H1 (cell line): ENCODE measurements around the gene FOXK1. TPM values are rescaled to one million over a fixed set of nuclear protein-coding genes. Genes with fewer than 3 reads are reported as not detected.

Experiments
- CTCF ChIA-PET: fragments of 300-600 bp; sonication (Branson Sonifier 250); formaldehyde crosslinking; loops from one replicate; lab custom pipeline; 2021; ENCODE audit not compliant: partially characterized antibody; lab: Charles Lee
- POLR2A ChIA-PET: fragments of 300-600 bp; sonication (Branson Sonifier 250); formaldehyde crosslinking; loops from one replicate; lab custom pipeline; 2021; ENCODE audit warnings: inconsistent platforms; ENCODE audit not compliant: partially characterized antibody; lab: Charles Lee
- DNase-seq, 2 experiments: peaks; one replicate each; pipeline versions ENCODE4 v3.0.0 to v3.0.0-alpha.2; 2010 to 2022; ENCODE audit warnings: low spot score in 2 of 2, low read depth in 1 of 2, mixed read lengths in 1 of 2
- FAIRE-seq: peaks from 2 replicates; lab custom pipeline; 2011; peaks lifted over from hg19 to GRCh38; lab: Jason Lieb, UNC
- H2AFZ ChIP-seq: 2 replicates; pipeline ENCODE4 v1.8.1; 2012; ENCODE audit warnings: low read length, inconsistent platforms
- H2AK5ac ChIP-seq: 2 replicates; pipeline ENCODE4 v1.6.1; 2013; ENCODE audit warnings: low read depth, low read length
- H2BK120ac ChIP-seq: replicated peaks from 2 replicates; pipeline ENCODE3; 2013; ENCODE audit warnings: low read depth, low read length, inconsistent platforms
- H2BK12ac ChIP-seq: 2 replicates; pipeline ENCODE4 v1.6.1; 2013; ENCODE audit warnings: low read depth, low read length
- H2BK15ac ChIP-seq: 2 replicates; pipeline ENCODE4 v1.6.1; 2013; ENCODE audit warnings: low read length
- H2BK20ac ChIP-seq: 2 replicates; pipeline ENCODE4 v1.6.1; 2013; ENCODE audit warnings: low read length
- H2BK5ac ChIP-seq: 2 replicates; pipeline ENCODE4 v1.6.1; 2013; ENCODE audit warnings: low read depth, low read length
- H3K14ac ChIP-seq: 2 replicates; pipeline ENCODE4 v1.6.1; 2013; ENCODE audit warnings: inconsistent platforms; ENCODE audit not compliant: insufficient read length
- H3K18ac ChIP-seq: 2 replicates; pipeline ENCODE4 v1.6.1; 2013; ENCODE audit warnings: low read length; ENCODE audit errors: extremely low read depth
- H3K23ac ChIP-seq: 2 replicates; pipeline ENCODE4 v1.6.1; 2013; ENCODE audit warnings: inconsistent platforms; ENCODE audit not compliant: insufficient read length
- H3K23me2 ChIP-seq: 2 replicates; pipeline ENCODE4 v1.6.1; 2013; ENCODE audit warnings: low read depth, low read length
- H3K27ac ChIP-seq: 2 replicates; pipeline ENCODE4 v1.6.1; 2011; ENCODE audit warnings: low read depth, low read length, inconsistent platforms
- H3K27me3 ChIP-seq, 4 experiments: replicated peaks in 1 of 4; 1 replicate in 1 of 4; 2 replicates in 3 of 4; pipeline versions ENCODE4 v1.6.1 to v1.8.1; 2011 to 2013; ENCODE audit warnings: low read length in 3 of 4, mild to moderate bottlenecking in 3 of 4, inconsistent platforms in 2 of 4, mixed read lengths in 2 of 4, moderate library complexity in 1 of 4; ENCODE audit not compliant: control insufficient read depth in 3 of 4, insufficient read depth in 3 of 4; ENCODE audit errors: extremely low read depth in 1 of 4
- H3K36me3 ChIP-seq, 4 experiments: 2 replicates each; pipeline versions ENCODE4 v1.6.1 to v1.8.1; 2011 to 2013; ENCODE audit warnings: mild to moderate bottlenecking in 4 of 4, low read length in 3 of 4, moderate library complexity in 2 of 4, control low read depth in 1 of 4, inconsistent platforms in 1 of 4; ENCODE audit not compliant: insufficient read depth in 4 of 4, control insufficient read depth in 2 of 4
- H3K4ac ChIP-seq: replicated peaks from 2 replicates; pipeline ENCODE3; 2013; ENCODE audit warnings: low read length, low read depth, mixed read lengths, inconsistent platforms; ENCODE audit not compliant: insufficient read length
- H3K4me1 ChIP-seq, 4 experiments: replicated peaks in 1 of 4; 1 replicate in 1 of 4; 2 replicates in 3 of 4; pipeline versions ENCODE4 v1.6.1 to v1.8.1; 2011 to 2013; ENCODE audit warnings: low read length in 3 of 4, inconsistent platforms in 2 of 4, mixed read lengths in 1 of 4; ENCODE audit not compliant: insufficient read depth in 4 of 4, control insufficient read depth in 3 of 4
- H3K4me2 ChIP-seq, 2 experiments: 2 replicates each; pipeline versions ENCODE4 v1.6.1 to v1.8.1; 2011 to 2013; ENCODE audit warnings: low read depth in 2 of 2, low read length in 2 of 2, control low read depth in 1 of 2, inconsistent platforms in 1 of 2, mild to moderate bottlenecking in 1 of 2; ENCODE audit not compliant: insufficient read depth in 1 of 2
- H3K4me3 ChIP-seq, 4 experiments: fragments of 200-600, 300-600 bp in 1 of 4; sonication (generic), shearing (Covaris generic), sonication (Bioruptor Twin) in 1 of 4; 2 replicates each; pipeline versions ENCODE4 v1.5.1 to v1.8.1; 2011 to 2016; ENCODE audit warnings: low read length in 4 of 4, low read depth in 3 of 4, control low read depth in 2 of 4, inconsistent platforms in 2 of 4, mild to moderate bottlenecking in 2 of 4, mixed read lengths in 1 of 4, moderate library complexity in 1 of 4; ENCODE audit not compliant: insufficient read depth in 2 of 4; ENCODE audit errors: extremely low read depth in 1 of 4
- H3K56ac ChIP-seq: replicated peaks from 2 replicates; pipeline ENCODE3; 2013; ENCODE audit warnings: low read depth, mild to moderate bottlenecking, mixed read lengths, low read length, inconsistent platforms; ENCODE audit not compliant: insufficient read length
- H3K79me1 ChIP-seq: 2 replicates; pipeline ENCODE4 v1.6.1; 2013; ENCODE audit warnings: low read depth, low read length, control low read depth
- H3K79me2 ChIP-seq, 2 experiments: 2 replicates each; pipeline versions ENCODE4 v1.6.1 to v1.8.1; 2012 to 2013; ENCODE audit warnings: low read length in 2 of 2, mild to moderate bottlenecking in 2 of 2, inconsistent platforms in 1 of 2; ENCODE audit not compliant: insufficient read depth in 2 of 2, control insufficient read depth in 1 of 2
- H3K9ac ChIP-seq, 4 experiments: replicated peaks in 1 of 4; 1 replicate in 1 of 4; 2 replicates in 3 of 4; pipeline versions ENCODE4 v1.6.1 to v1.8.1; 2011 to 2013; ENCODE audit warnings: low read depth in 3 of 4, low read length in 3 of 4, control low read depth in 2 of 4, mild to moderate bottlenecking in 2 of 4, moderate library complexity in 2 of 4, inconsistent platforms in 1 of 4; ENCODE audit errors: extremely low read depth in 1 of 4
- H3K9me3 ChIP-seq, 2 experiments: 2 replicates each; pipeline versions ENCODE4 v1.6.1 to v1.8.1; 2012 to 2013; ENCODE audit warnings: mild to moderate bottlenecking in 2 of 2, moderate library complexity in 2 of 2, control low read depth in 1 of 2, inconsistent platforms in 1 of 2, low read depth in 1 of 2, low read length in 1 of 2, mixed read lengths in 1 of 2; ENCODE audit not compliant: insufficient read depth in 2 of 2
- H4K20me1 ChIP-seq, 2 experiments: replicated peaks in 1 of 2; 2 replicates each; pipeline versions ENCODE3 to v1.8.1; 2011 to 2013; ENCODE audit warnings: inconsistent platforms in 2 of 2, low read length in 2 of 2, mild to moderate bottlenecking in 1 of 2; ENCODE audit not compliant: insufficient read depth in 2 of 2, control insufficient read depth in 1 of 2
- H4K5ac ChIP-seq: 2 replicates; pipeline ENCODE4 v1.6.1; 2013; ENCODE audit warnings: low read length, low read depth, mixed read lengths, inconsistent platforms; ENCODE audit not compliant: insufficient read length
- H4K8ac ChIP-seq: 2 replicates; pipeline ENCODE4 v1.8.0; 2013; ENCODE audit warnings: mild to moderate bottlenecking, moderate library complexity, low read length, inconsistent platforms; ENCODE audit not compliant: insufficient read depth; ENCODE audit errors: extremely low read depth
- H4K91ac ChIP-seq: replicated peaks from 2 replicates; pipeline ENCODE3; 2013; ENCODE audit warnings: low read length, mixed read lengths, inconsistent platforms; ENCODE audit not compliant: insufficient read length
- ASH2L ChIP-seq: fragments of 200-600, 300-600 bp; sonication (generic); IDR thresholded peaks from one replicate; pipeline ENCODE4 v1.7.1; 2017; ENCODE audit warnings: low read length
- BACH1 ChIP-seq: IDR thresholded peaks from 2 replicates; pipeline ENCODE4 v1.6.1; 2012; ENCODE audit warnings: low read length, improper control_type of control experiment
- BRCA1 ChIP-seq: IDR thresholded peaks from 2 replicates; pipeline ENCODE4 v1.6.1; 2012; ENCODE audit warnings: low read depth, low read length, improper control_type of control experiment
- CHD1 ChIP-seq: IDR thresholded peaks from 2 replicates; pipeline ENCODE4 v1.6.1; 2012; ENCODE audit warnings: low read depth, low read length, improper control_type of control experiment
- CREB1 ChIP-seq: IDR thresholded peaks from 2 replicates; pipeline ENCODE4 v1.6.1; 2012; ENCODE audit warnings: inconsistent platforms
- FOSL1 ChIP-seq: IDR thresholded peaks from 2 replicates; pipeline ENCODE4 v1.6.1; 2011; ENCODE audit warnings: mild to moderate bottlenecking, low read depth, low read length, moderate library complexity; ENCODE audit not compliant: insufficient read depth
- HDAC2 ChIP-seq, 2 experiments: fragments of 300-600 bp in 1 of 2; sonication (generic) in 1 of 2; IDR thresholded peaks; 2 replicates each; pipeline ENCODE4 v1.6.1; 2011 to 2012; ENCODE audit warnings: low read depth in 2 of 2, low read length in 2 of 2, mild to moderate bottlenecking in 2 of 2, moderate library complexity in 2 of 2, borderline replicate concordance in 1 of 2, inconsistent platforms in 1 of 2
- PHF8 ChIP-seq: fragments of 200-600 bp; sonication (generic); conservative IDR thresholded peaks from 2 replicates; pipeline ENCODE4 v1.7.1; 2012; ENCODE audit warnings: low read depth, mild to moderate bottlenecking, inconsistent platforms, low read length, moderate library complexity
- SIX5 ChIP-seq: IDR thresholded peaks from 2 replicates; pipeline ENCODE4 v1.6.1; 2011; ENCODE audit warnings: mild to moderate bottlenecking, low read depth, low read length
- SP2 ChIP-seq: IDR thresholded peaks from 2 replicates; pipeline ENCODE4 v1.6.1; 2012; ENCODE audit warnings: mild to moderate bottlenecking, low read length, inconsistent platforms
- SRF ChIP-seq: IDR thresholded peaks from 2 replicates; pipeline ENCODE4 v1.6.1; 2011; ENCODE audit warnings: mild to moderate bottlenecking, low read depth, low read length, moderate library complexity
- WGBS, 2 experiments: shearing (Covaris generic) in 1 of 2; methylation state at CpG; one replicate each; pipeline versions ENCODE4 v1.1.6 to v1.1.7; 2013 to 2015; ENCODE audit warnings: low lambda C conversion rate in 2 of 2, mixed read lengths in 2 of 2, inconsistent platforms in 1 of 2, low coverage in 1 of 2, missing lambda C conversion rate in 1 of 2; ENCODE audit not compliant: insufficient replicate concordance in 2 of 2, insufficient coverage in 1 of 2, insufficient read length in 1 of 2; ENCODE audit errors: extremely low coverage in 1 of 2, missing lambda C conversion rate in 1 of 2; 5-methylcytosine and 5-hydroxymethylcytosine counted together
- polyA plus RNA-seq, 7 experiments: library from polyadenylated mRNA; depleted of rRNA in 3 of 7; stranded (reverse) in 5 of 7; unstranded in 2 of 7; fragments of >200 nt in 5 of 7; fragments of 200-250 nt in 2 of 7; gene quantifications; 1 replicate in 5 of 7; 2 replicates in 1 of 7; 4 replicates in 1 of 7; pipeline versions ENCODE4 v1.2.1 to v1.2.3, GENCODE V29; 2011 to 2013; ENCODE audit warnings: missing spikeins in 2 of 7, mixed read lengths in 2 of 7
- total RNA-seq: library from RNA; stranded (reverse); fragmentation: NEBNext Ultra II Directional; extraction: Animal tissue kit (Norgen Biotek cat#: 25700); gene quantifications from 2 replicates; pipeline ENCODE4 v1.2.1, GENCODE V29; 2021

The FOXK1 gene
- total and polyA plus RNA-seq, 2 of the 8 experiments (the other 6 are each of a cell fraction or from before 2014, with no cell fraction given), result 2.0 to 8.5 TPM

DNA sequence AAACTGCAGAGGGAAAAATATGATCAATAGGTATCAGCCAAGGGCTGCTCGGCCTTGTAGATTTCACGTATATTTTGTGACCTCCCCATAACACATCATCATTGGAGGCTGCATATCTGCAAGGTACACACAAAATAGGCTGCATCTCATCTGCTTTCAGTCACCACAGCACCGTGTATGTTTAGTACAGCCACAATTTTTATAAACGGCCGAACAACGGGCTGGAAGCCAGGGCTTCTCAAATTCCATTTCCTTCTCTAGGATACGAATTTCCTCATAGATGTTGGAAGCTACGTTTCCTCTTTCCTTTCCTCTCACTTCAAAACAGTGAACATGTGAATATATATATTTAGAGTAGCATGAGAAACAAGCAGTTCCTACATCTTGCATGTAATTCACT lies 20.2 kb upstream of the FOXK1 start:
- WGBS, 2 experiments, result 90% methylated on average over 8 of the region's 8 CpGs; no CpG with 5 or more reads in 1 of the 2 experiments
- Histone ChIP-seq H2BK5ac (no peak overlapping the region), H2AFZ (no peak overlapping the region), H3K79me1 (no peaks in the 10 kb centered on the region), H4K91ac (no peak overlapping the region), H3K36me3 (no peaks in the 10 kb centered on the region), H3K4me1 (no peaks in the 10 kb centered on the region; a peak in 1 of 7 replicates), H2BK15ac (no peak overlapping the region), H3K9me3 (peaks cover 31 to 49% of the 10 kb centered on the region in 2 experiments), H3K18ac (no peak overlapping the region), H3K23ac (no peak overlapping the region), H3K4ac (no peak overlapping the region), H4K8ac (no peak overlapping the region), H4K20me1 (no peaks in the 10 kb centered on the region), H3K9ac (no peak overlapping the region), H2BK120ac (no peak overlapping the region), H3K4me2 (no peak overlapping the region), H3K4me3 (no peak overlapping the region), H3K14ac (no peak overlapping the region), H2BK12ac (no peak overlapping the region), H3K27me3 (no peaks in the 10 kb centered on the region), H3K56ac (no peak overlapping the region)
- DNase-seq, result no peak
- CTCF ChIA-PET, result interaction anchor here (1.0 to 2.1 kb wide), 2 partner anchors 13 to 20 kb away, joined by 3 to 4 read pairs; no protein-coding TSS in a partner anchor
- FAIRE-seq, result no peak
- no peak for TF ChIP-seq SIX5
- no peak for TF ChIP-seq PHF8
- TF ChIP-seq SRF, result no peak
- no peak for TF ChIP-seq SP2
- TF ChIP-seq HDAC2 (IDR thresholded peaks at IDR 0.05; ENCODE audit: borderline replicate concordance in 1 of 2, low read depth in 2 of 2, low read length in 2 of 2), result no peak
- TF ChIP-seq BRCA1, result no peak
- no peak for TF ChIP-seq CHD1
- no peak for TF ChIP-seq ASH2L
- TF ChIP-seq CREB1, result no peak
- TF ChIP-seq BACH1, result no peak
- TF ChIP-seq FOSL1, result no peak
- TF ChIP-seq, all 59 proteins: peak for 0
- Histone ChIP-seq H2AK5ac (no peak overlapping the region), H2BK20ac (no peak overlapping the region), H3K79me2 (no peaks in the 10 kb centered on the region), H3K23me2 (no peaks in the 10 kb centered on the region), H3K27ac (no peak overlapping the region), H4K5ac (no peak overlapping the region)
- POLR2A ChIA-PET, result no interaction called here
